Fibroblast of lung (primary cell): ENCODE data around the gene APBB2. TPM values are rescaled to one million over a fixed set of nuclear protein-coding genes. Genes with fewer than 3 reads are reported as not detected.

Experiments used
- DNase-seq, 2 donors: peaks; one replicate each; pipeline versions ENCODE4 v3.0.0 to v3.0.0-alpha.2; 2010; ENCODE audit warnings: low read depth in 2 of 2
- H2AFZ ChIP-seq: 2 replicates; pipeline ENCODE4 v1.5.1; 2012; ENCODE audit warnings: low read length, control low read depth, inconsistent platforms
- H3K27ac ChIP-seq: 2 replicates; pipeline ENCODE4 v1.5.1; 2011; ENCODE audit warnings: low read length, control low read depth; ENCODE audit not compliant: insufficient read depth
- H3K27me3 ChIP-seq: 2 replicates; pipeline ENCODE4 v1.5.1; 2011; ENCODE audit warnings: mild to moderate bottlenecking, low read length; ENCODE audit not compliant: control insufficient read depth, insufficient read depth
- H3K36me3 ChIP-seq: 2 replicates; pipeline ENCODE4 v1.5.1; 2011; ENCODE audit warnings: low read length; ENCODE audit not compliant: control insufficient read depth, insufficient read depth
- H3K4me1 ChIP-seq: 2 replicates; pipeline ENCODE4 v1.5.1; 2011; ENCODE audit warnings: low read length; ENCODE audit not compliant: control insufficient read depth, insufficient read depth; ENCODE audit errors: extremely low read depth
- H3K4me2 ChIP-seq: 2 replicates; pipeline ENCODE4 v1.5.1; 2011; ENCODE audit warnings: low read length, control low read depth; ENCODE audit not compliant: insufficient read depth; ENCODE audit errors: extremely low read depth
- H3K4me3 ChIP-seq, 4 experiments: fragments of 200-600 bp in 1 of 4; sonication (generic) in 1 of 4; replicated peaks in 1 of 4; 2 replicates each; pipeline ENCODE4 v1.5.1; 2011 to 2016; ENCODE audit warnings: low read length in 4 of 4, low read depth in 3 of 4, mild to moderate bottlenecking in 3 of 4, control low read depth in 2 of 4, inconsistent platforms in 1 of 4, mixed read lengths in 1 of 4; ENCODE audit not compliant: insufficient read depth in 1 of 4; ENCODE audit errors: control extremely low read depth in 1 of 4
- H3K79me2 ChIP-seq: 2 replicates; pipeline ENCODE4 v1.5.1; 2012; ENCODE audit warnings: mild to moderate bottlenecking, low read length, inconsistent platforms; ENCODE audit not compliant: control insufficient read depth, insufficient read depth
- H3K9ac ChIP-seq: 2 replicates; pipeline ENCODE4 v1.5.1; 2011; ENCODE audit warnings: mild to moderate bottlenecking, low read length, control low read depth; ENCODE audit not compliant: insufficient read depth
- H3K9me3 ChIP-seq: 2 replicates; pipeline ENCODE4 v1.5.1; 2012; ENCODE audit warnings: low read depth, low read length; ENCODE audit not compliant: control insufficient read depth, insufficient read depth
- H4K20me1 ChIP-seq: 2 replicates; pipeline ENCODE4 v1.5.1; 2011; ENCODE audit warnings: low read length; ENCODE audit not compliant: control insufficient read depth, insufficient read depth; ENCODE audit errors: extremely low read depth
- EZH2 ChIP-seq: IDR thresholded peaks from 2 replicates; pipeline ENCODE4 v1.5.1; 2012; ENCODE audit warnings: low read length, control low read depth, mild to moderate bottlenecking; ENCODE audit errors: missing control alignments
- polyA plus RNA-seq, 2 donors: library from polyadenylated mRNA; depleted of rRNA in 1 of 2; stranded (reverse) in 1 of 2; unstranded in 1 of 2; fragments of >200 nt; gene quantifications; 2 replicates each; pipeline ENCODE4 v1.2.1, GENCODE V29; 2011 to 2012; ENCODE audit warnings: missing spikeins in 1 of 2
- total RNA-seq: library from RNA; depleted of rRNA; stranded (reverse); fragments of >200 nt; gene quantifications from 2 replicates; pipeline ENCODE4 v1.2.1, GENCODE V29; 2014
- TF ChIP-seq, protein P1 (sequence below), 2 donors: IDR thresholded peaks in 1 of 2; conservative IDR thresholded peaks in 1 of 2; 1 replicate in 1 of 2; 2 replicates in 1 of 2; pipeline ENCODE4 v1.5.1; 2011 to 2012; ENCODE audit warnings: low read length in 2 of 2, control low read depth in 1 of 2, inconsistent platforms in 1 of 2, low read depth in 1 of 2, mild to moderate bottlenecking in 1 of 2

Gene APBB2
- total and polyA plus RNA-seq, 2 donors (not counting 1 experiment from before 2014, with no cell fraction given), result 25.1 to 29.8 TPM

DNA sequence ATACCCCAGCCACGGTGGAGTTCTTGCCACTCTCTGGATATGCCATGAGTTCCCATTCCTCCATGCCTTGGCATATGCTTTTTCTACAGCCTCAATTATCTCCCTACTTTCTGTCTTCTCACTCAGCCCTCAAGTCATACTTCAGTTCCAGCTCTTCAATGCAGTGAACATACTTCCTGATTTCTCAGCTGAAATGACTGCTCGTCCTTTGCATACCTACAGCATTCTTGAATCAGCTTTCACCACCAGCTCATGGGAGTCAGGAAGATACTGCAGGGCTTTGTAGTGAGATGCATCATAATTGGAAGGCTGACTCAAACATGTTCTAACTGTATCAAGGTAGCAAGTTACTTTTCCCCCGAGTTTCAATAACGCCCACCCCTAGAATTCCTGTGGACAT, 118.4 kb downstream of the APBB2 start:
- H2AFZ ChIP-seq, result no peak overlapping the region
- H3K4me1 ChIP-seq, result no peaks in the 10 kb centered on the region
- DNase-seq, result peak in 1 of 2 donors; percentile 91
- no peaks in the 10 kb centered on the region for H3K9me3 ChIP-seq
- TF ChIP-seq EZH2, result no peak
- TF ChIP-seq, protein P1, sequence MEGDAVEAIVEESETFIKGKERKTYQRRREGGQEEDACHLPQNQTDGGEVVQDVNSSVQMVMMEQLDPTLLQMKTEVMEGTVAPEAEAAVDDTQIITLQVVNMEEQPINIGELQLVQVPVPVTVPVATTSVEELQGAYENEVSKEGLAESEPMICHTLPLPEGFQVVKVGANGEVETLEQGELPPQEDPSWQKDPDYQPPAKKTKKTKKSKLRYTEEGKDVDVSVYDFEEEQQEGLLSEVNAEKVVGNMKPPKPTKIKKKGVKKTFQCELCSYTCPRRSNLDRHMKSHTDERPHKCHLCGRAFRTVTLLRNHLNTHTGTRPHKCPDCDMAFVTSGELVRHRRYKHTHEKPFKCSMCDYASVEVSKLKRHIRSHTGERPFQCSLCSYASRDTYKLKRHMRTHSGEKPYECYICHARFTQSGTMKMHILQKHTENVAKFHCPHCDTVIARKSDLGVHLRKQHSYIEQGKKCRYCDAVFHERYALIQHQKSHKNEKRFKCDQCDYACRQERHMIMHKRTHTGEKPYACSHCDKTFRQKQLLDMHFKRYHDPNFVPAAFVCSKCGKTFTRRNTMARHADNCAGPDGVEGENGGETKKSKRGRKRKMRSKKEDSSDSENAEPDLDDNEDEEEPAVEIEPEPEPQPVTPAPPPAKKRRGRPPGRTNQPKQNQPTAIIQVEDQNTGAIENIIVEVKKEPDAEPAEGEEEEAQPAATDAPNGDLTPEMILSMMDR (conservative IDR thresholded peaks at IDR 0.05 in 1 of 2, IDR thresholded peaks at IDR 0.05 in 1 of 2; ENCODE audit: low read depth in 1 of 2, low read length in 2 of 2), result no peak
- H3K36me3 ChIP-seq, result no peaks in the 10 kb centered on the region
- no peaks in the 10 kb centered on the region for H3K27me3 ChIP-seq
- no peaks in the 10 kb centered on the region for H3K79me2 ChIP-seq
- H3K27ac ChIP-seq, result no peak overlapping the region
- no peak overlapping the region for H3K9ac ChIP-seq
- no peaks in the 10 kb centered on the region for H4K20me1 ChIP-seq
- H3K4me3 ChIP-seq, result no peak overlapping the region
- no peak overlapping the region for H3K4me2 ChIP-seq

- H2AFZ ChIP-seq, result no peak overlapping the region
- H4K20me1 ChIP-seq, result no peaks in the 10 kb centered on the region
- no peak overlapping the region for H3K4me2 ChIP-seq
- TF ChIP-seq, protein P1 (conservative IDR thresholded peaks at IDR 0.05 in 1 of 2, IDR thresholded peaks at IDR 0.05 in 1 of 2; ENCODE audit: low read depth in 1 of 2, low read length in 2 of 2), result no peak
- TF ChIP-seq EZH2, result no peak
- no peak overlapping the region for H3K9ac ChIP-seq
- no peak overlapping the region for H3K27ac ChIP-seq
- H3K9me3 ChIP-seq, result no peaks in the 10 kb centered on the region
- H3K4me3 ChIP-seq, result no peak overlapping the region
- H3K79me2 ChIP-seq, result no peaks in the 10 kb centered on the region
- H3K36me3 ChIP-seq, result no peaks in the 10 kb centered on the region
- no peaks in the 10 kb centered on the region for H3K27me3 ChIP-seq
- DNase-seq, result no peak
- H3K4me1 ChIP-seq, result no peaks in the 10 kb centered on the region
Observed at GRCh38 chr4:41095192-41095872, 119.0 kb downstream of the APBB2 start.

DNA sequence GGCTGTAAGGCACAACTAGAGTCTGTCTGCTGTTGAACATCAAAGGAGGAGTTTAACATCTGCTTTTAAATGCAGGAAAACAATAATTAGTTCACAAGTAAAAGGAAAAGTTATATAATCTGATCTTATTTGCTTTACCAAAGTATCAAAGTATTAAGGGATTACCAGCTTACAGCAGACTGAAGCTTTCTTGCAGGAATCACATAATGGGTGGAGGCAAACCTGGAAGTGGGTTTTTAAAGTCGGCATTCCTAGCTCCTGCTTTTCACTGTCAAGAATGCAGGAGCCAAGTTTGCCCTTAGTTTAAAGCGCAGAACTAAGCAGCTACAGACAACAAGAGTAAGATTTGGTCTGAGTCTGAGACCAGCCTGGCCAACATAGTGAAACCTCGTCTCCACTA, 122.2 kb downstream of the APBB2 start:
- Histone ChIP-seq H3K9me3 (no peaks in the 10 kb centered on the region), H3K27ac (no peak overlapping the region), H4K20me1 (no peaks in the 10 kb centered on the region), H3K27me3 (no peaks in the 10 kb centered on the region), H3K79me2 (no peaks in the 10 kb centered on the region), H3K4me3 (no peak overlapping the region), H2AFZ (no peak overlapping the region), H3K36me3 (no peaks in the 10 kb centered on the region), H3K4me2 (no peak overlapping the region), H3K9ac (no peak overlapping the region), H3K4me1 (no peaks in the 10 kb centered on the region)
- no peak for TF ChIP-seq EZH2
- TF ChIP-seq, protein P1 (conservative IDR thresholded peaks at IDR 0.05 in 1 of 2, IDR thresholded peaks at IDR 0.05 in 1 of 2; ENCODE audit: low read depth in 1 of 2, low read length in 2 of 2), result no peak
- DNase-seq, result no peak
